ENCODE data around the gene ITPR3.

- TF ChIP-seq, protein P1, sequence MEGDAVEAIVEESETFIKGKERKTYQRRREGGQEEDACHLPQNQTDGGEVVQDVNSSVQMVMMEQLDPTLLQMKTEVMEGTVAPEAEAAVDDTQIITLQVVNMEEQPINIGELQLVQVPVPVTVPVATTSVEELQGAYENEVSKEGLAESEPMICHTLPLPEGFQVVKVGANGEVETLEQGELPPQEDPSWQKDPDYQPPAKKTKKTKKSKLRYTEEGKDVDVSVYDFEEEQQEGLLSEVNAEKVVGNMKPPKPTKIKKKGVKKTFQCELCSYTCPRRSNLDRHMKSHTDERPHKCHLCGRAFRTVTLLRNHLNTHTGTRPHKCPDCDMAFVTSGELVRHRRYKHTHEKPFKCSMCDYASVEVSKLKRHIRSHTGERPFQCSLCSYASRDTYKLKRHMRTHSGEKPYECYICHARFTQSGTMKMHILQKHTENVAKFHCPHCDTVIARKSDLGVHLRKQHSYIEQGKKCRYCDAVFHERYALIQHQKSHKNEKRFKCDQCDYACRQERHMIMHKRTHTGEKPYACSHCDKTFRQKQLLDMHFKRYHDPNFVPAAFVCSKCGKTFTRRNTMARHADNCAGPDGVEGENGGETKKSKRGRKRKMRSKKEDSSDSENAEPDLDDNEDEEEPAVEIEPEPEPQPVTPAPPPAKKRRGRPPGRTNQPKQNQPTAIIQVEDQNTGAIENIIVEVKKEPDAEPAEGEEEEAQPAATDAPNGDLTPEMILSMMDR (IDR thresholded peaks at IDR 0.05) = peak in 1 of 2 donors; percentile 34
- no peak for TF ChIP-seq POLR2A (IDR thresholded peaks at IDR 0.05)
- TF ChIP-seq POLR2AphosphoS5 (IDR thresholded peaks at IDR 0.05) = no peak
Observed at GRCh38 chr6:33583591-33584155, 37.4 kb upstream of the ITPR3 start.

Measured in suprapubic skin (tissue), 4 donors.